Measurements from ENCODE around the gene GAS2L1. TPM values are rescaled to one million over a fixed set of nuclear protein-coding genes. Genes with fewer than 3 reads are reported as not detected.

The GAS2L1 gene
- total RNA-seq, 1 experiment from 2014 or later = 68.8 TPM

DNA sequence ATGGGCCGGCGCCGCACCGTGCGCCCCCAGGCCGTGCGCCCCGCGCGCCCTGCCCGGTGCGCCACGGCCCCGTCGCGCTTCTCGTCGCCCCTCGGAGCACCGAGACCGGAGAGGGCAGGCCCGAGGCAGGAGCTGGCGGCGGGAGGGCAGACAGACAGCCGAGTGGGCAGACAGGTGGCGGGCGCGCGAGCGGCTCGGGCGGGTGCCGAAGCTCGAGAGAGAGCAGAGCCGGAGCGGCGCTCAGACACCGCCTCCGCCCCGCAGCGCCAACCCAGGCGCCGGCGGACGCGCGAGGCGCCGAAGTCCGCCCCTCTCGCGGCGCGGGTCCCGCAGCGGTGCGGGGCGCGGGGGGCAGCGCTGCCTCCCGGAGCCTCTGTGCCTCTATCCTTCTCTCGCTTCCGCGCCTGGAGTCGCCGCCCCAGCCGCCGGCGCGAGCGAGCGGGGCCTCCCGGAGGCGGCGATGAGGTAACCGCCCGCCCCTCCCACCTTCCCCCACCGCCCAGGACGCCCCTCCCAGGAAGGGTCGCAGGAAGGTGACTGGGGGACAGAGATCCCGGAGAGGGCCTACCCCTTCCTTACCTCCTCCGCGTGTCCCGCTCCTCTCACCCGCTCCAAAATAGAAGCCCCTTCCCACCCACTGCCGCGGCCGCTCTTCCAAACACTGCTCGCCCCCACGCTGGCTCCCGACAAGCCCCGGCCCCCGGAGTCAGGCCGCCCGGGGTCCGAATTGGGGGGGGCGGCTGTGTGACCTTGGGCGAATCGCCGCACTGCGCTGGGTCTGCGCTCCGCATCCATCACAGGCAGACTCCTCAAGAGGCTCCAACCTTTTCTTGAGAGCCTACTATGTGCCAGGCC, 9.1 kb downstream of the GAS2L1 start, which contains the start of gene RASL10A:
TSS of gene RASL10A (minus strand) at position 412 of the 855 bp plus-strand sequence. CDS start 451 bp downstream, outside the sequence.
- intact Hi-C loops (cut with micrococcal nuclease; ENCODE audit: unreplicated experiment) (no loop called here), in situ Hi-C loops (cut with HindIII; ENCODE audit: low pct_unique_long_range_greater_than_20kb, low sequenced_read_pairs) (no loop called here)
- BruUV-seq (replicated peaks) = no TSS peak
- peak within 1 kb of the TSS; percentile 36 to 38 for H3K4me3 ChIP-seq (ENCODE audit: low read depth in 2 of 2, low read length in 2 of 2)
- no peak for TF ChIP-seq TCF7L2 (IDR thresholded peaks at IDR 0.05; ENCODE audit: low read depth, low read length)
- TF ChIP-seq CTCF (IDR thresholded peaks at IDR 0.05) = no peak
- TF ChIP-seq REST (IDR thresholded peaks at IDR 0.05; ENCODE audit: insufficient read depth in 1 of 2, low read depth in 2 of 2, low read length in 1 of 2) = no peak
- no peak for TF ChIP-seq SIN3A (IDR thresholded peaks at IDR 0.05; ENCODE audit: borderline replicate concordance, insufficient read depth, low read depth, low read length)
- TF ChIP-seq POLR2AphosphoS5 (IDR thresholded peaks at IDR 0.05; ENCODE audit: low read depth, low read length) = no peak
- no peaks in the 10 kb centered on the region for H3K9me3 ChIP-seq (ENCODE audit: control insufficient read depth, insufficient read depth, low read depth, low read length)
- H3K36me3 ChIP-seq (ENCODE audit: control insufficient read depth, insufficient read depth, low read length) = no peaks in the 10 kb centered on the region
- DNase-seq (ENCODE audit: low read depth, low spot score) (no peak), ATAC-seq (peak; percentile 27; the same call in 1 of the 2 replicates)
- no peak within 1 kb of the TSS for H3K27ac ChIP-seq (ENCODE audit: low read length)
- peaks cover 4% of the 10 kb centered on the region; the same call in 1 of the 2 replicates for H3K4me1 ChIP-seq (ENCODE audit: control insufficient read depth, insufficient read depth, low read length)
- no peaks in the 10 kb centered on the region for H3K27me3 ChIP-seq (ENCODE audit: control insufficient read depth, insufficient read depth, low read length)
- POLR2A ChIA-PET = no interaction called here
- CTCF ChIA-PET = no interaction called here

DNA sequence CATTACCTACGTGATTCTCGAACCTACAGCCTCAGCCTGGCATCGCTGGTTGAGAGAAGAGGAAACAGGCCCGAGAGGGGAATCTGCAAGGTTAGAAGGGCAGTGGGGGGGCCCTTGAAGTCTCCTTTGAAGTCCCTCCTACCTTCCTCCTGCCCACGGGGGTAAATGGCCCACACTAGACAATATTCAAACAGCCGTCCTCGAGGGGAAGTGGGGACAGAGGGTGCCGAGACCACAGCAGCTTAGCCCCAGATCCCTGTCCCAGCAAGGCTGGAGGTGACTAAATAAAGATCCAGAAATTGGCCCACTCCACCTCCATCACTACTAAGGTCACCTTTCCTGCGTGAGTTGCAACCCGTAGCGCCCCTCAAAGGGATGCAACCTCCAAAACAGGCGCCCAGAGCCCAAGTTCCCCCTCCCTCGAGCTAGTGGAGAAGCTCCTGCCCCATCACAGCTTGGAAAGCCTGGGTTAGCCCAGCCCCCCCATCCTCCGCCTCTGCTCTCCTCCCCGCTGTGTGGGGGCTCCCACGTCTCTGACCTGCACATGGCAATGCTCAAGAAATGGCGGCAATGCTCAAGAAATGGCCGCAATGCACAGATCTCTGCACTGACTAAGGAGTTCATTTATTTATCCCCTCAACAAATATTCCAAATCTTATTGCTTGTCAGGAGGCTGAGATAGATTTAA, 9.8 kb downstream of the GAS2L1 start:
- intact Hi-C loops (cut with micrococcal nuclease; ENCODE audit: unreplicated experiment) (no loop called here), in situ Hi-C loops (cut with HindIII; ENCODE audit: low pct_unique_long_range_greater_than_20kb, low sequenced_read_pairs) (no loop called here)
- ATAC-seq (no peak), DNase-seq (ENCODE audit: low read depth, low spot score) (no peak)
- Histone ChIP-seq H3K36me3 (ENCODE audit: control insufficient read depth, insufficient read depth, low read length) (no peaks in the 10 kb centered on the region), H3K4me1 (ENCODE audit: control insufficient read depth, insufficient read depth, low read length) (no peaks in the 10 kb centered on the region), H3K9me3 (ENCODE audit: control insufficient read depth, insufficient read depth, low read depth, low read length) (no peaks in the 10 kb centered on the region), H3K4me3 (ENCODE audit: low read depth in 2 of 2, low read length in 2 of 2) (no peak overlapping the region), H3K27me3 (ENCODE audit: control insufficient read depth, insufficient read depth, low read length) (no peaks in the 10 kb centered on the region), H3K27ac (ENCODE audit: low read length) (no peak overlapping the region)
- TF ChIP-seq TCF7L2 (IDR thresholded peaks at IDR 0.05; ENCODE audit: low read depth, low read length) = no peak
- no peak for TF ChIP-seq REST (IDR thresholded peaks at IDR 0.05; ENCODE audit: insufficient read depth in 1 of 2, low read depth in 2 of 2, low read length in 1 of 2)
- TF ChIP-seq SIN3A (IDR thresholded peaks at IDR 0.05; ENCODE audit: borderline replicate concordance, insufficient read depth, low read depth, low read length) = no peak
- TF ChIP-seq CTCF (IDR thresholded peaks at IDR 0.05) = no peak
- no peak for TF ChIP-seq POLR2AphosphoS5 (IDR thresholded peaks at IDR 0.05; ENCODE audit: low read depth, low read length)
- BruUV-seq (replicated peaks) = no TSS peak
- ChIA-PET CTCF (no interaction called here), POLR2A (no interaction called here)
